ENCODE measurements around the gene SIGLEC7. TPM values are rescaled to one million over a fixed set of nuclear protein-coding genes. Genes with fewer than 3 reads are reported as not detected.

SIGLEC7 gene
- total RNA-seq, 1 experiment from 2014 or later, result not detected

DNA sequence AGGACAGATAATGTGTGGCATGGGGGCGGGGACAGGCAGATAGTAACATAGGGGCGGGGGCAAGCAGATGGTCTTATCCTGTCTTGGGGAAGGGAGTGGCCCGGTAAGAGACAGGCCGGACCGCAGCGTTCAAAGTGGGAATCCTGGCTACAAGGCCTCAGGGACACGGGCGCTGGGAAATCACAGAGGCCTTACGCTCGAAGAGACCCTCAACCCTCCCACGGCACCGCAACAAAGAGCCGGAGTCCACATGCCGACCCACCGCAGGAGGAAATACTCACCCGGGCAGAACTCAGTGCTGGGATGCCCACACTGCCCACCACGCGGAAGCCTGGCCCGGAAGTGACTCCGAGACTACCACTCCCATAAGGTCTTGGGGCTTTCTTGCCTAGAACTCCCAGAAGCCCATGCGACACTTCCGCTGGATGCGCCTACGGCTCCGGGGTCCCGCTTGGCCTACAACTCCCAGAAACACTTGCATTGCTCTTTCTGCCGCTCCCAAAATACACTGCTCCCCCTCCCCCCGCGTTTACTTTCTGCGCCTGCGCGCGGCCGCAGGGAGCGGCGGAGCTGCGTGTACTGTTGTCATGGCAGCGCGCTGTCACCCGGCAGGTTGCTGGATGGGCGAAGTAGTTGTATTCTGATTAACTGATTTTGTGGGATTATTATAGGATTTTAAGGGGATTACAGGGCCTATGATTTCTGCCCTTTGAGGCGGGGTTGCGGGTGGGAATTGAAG, 33.9 kb upstream of the SIGLEC7 start, which contains the start of gene CTU1:
Gene CTU1, minus strand, starts transcription at position 344 of the 739 bp plus-strand sequence. CDS start 3,840 bp downstream, outside the sequence.
- Histone ChIP-seq H3K4me2 (ENCODE audit: low read length) (peak within 1 kb of the TSS; percentile 96), H3K4me1 (ENCODE audit: insufficient read depth, low read length) (peaks cover 17% of the 10 kb centered on the region; the same call in 1 of the 2 replicates), H3K27me3 (ENCODE audit: low read length) (peaks cover 4% of the 10 kb centered on the region; the same call in 1 of the 2 replicates), H3K9me2 (replicated peaks; ENCODE audit: low read length) (no peaks in the 10 kb centered on the region), H4K20me1 (ENCODE audit: low read length) (no peaks in the 10 kb centered on the region), H3K79me2 (ENCODE audit: low read length) (peaks cover 40% of the 10 kb centered on the region), H3K36me3 (ENCODE audit: low read depth, low read length) (peaks cover 6% of the 10 kb centered on the region), H3K9me3 (ENCODE audit: low read length) (no peaks in the 10 kb centered on the region), H2AFZ (ENCODE audit: low read length) (peak within 1 kb of the TSS; percentile 88), H3K9ac (ENCODE audit: low read length) (peak within 1 kb of the TSS; percentile 90), H3F3A (ENCODE audit: low read length, unreplicated experiment) (no peaks in the 10 kb centered on the region), H3K27ac (ENCODE audit: low read length) (peak within 1 kb of the TSS; percentile 39), H3K4me3 (ENCODE audit: low read length) (peak within 1 kb of the TSS; percentile 91)
- BruUV-seq (replicated peaks), result no TSS peak
- intact Hi-C loops (cut with micrococcal nuclease), result loop anchor here (5.0 kb wide), 1 partner anchor 306 kb away; no protein-coding TSS in a partner anchor
- ATAC-seq (peak; percentile 99), DNase-seq (peak; percentile 100)
- ChIA-PET CTCF (interaction anchor here (0.5 kb wide), 1 partner anchor 51 kb away, joined by 3 read pairs; no protein-coding TSS in a partner anchor), POLR2A (ENCODE audit: unreplicated experiment) (interaction anchor here (0.6 kb wide), 1 partner anchor 9 kb away, joined by 4 read pairs; no protein-coding TSS in a partner anchor)
- no peak for TF ChIP-seq EZH2 (IDR thresholded peaks at IDR 0.05; ENCODE audit: low read length, unreplicated experiment)
- TF ChIP-seq EZH2phosphoT487 (IDR thresholded peaks at IDR 0.05; ENCODE audit: borderline replicate concordance, low read length), result no peak
- TF ChIP-seq, protein P1, sequence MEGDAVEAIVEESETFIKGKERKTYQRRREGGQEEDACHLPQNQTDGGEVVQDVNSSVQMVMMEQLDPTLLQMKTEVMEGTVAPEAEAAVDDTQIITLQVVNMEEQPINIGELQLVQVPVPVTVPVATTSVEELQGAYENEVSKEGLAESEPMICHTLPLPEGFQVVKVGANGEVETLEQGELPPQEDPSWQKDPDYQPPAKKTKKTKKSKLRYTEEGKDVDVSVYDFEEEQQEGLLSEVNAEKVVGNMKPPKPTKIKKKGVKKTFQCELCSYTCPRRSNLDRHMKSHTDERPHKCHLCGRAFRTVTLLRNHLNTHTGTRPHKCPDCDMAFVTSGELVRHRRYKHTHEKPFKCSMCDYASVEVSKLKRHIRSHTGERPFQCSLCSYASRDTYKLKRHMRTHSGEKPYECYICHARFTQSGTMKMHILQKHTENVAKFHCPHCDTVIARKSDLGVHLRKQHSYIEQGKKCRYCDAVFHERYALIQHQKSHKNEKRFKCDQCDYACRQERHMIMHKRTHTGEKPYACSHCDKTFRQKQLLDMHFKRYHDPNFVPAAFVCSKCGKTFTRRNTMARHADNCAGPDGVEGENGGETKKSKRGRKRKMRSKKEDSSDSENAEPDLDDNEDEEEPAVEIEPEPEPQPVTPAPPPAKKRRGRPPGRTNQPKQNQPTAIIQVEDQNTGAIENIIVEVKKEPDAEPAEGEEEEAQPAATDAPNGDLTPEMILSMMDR (conservative IDR thresholded peaks at IDR 0.05; ENCODE audit: low read depth, low read length), result no peak

DNA sequence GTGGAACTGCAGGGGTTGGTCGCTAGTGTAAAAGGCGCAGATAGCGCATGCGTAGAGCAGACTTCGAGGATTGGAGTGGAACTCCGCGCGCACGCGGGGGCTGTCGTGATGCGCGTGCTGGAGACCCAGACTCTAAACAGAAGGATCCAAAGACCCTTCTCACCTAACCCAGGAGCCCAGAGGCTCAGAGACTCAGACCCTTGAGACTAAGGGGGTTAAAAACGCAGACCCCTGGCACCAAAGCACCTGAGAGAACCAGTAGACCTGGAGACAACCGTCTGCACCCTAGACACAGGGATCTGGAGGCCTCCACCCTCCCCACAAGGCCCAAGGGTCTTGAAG, 33.3 kb upstream of the SIGLEC7 start:
- Histone ChIP-seq H3K9me3 (ENCODE audit: low read length) (no peaks in the 10 kb centered on the region), H3K9me2 (replicated peaks; ENCODE audit: low read length) (no peaks in the 10 kb centered on the region), H3K79me2 (ENCODE audit: low read length) (peaks cover 36% of the 10 kb centered on the region), H4K20me1 (ENCODE audit: low read length) (no peaks in the 10 kb centered on the region), H3K4me3 (ENCODE audit: low read length) (peak overlapping the region; percentile 91), H3F3A (ENCODE audit: low read length, unreplicated experiment) (no peaks in the 10 kb centered on the region), H3K36me3 (ENCODE audit: low read depth, low read length) (peaks cover 3% of the 10 kb centered on the region), H3K4me2 (ENCODE audit: low read length) (peak overlapping the region; percentile 80), H2AFZ (ENCODE audit: low read length) (peak overlapping the region; percentile 88), H3K9ac (ENCODE audit: low read length) (peak overlapping the region; percentile 26), H3K27ac (ENCODE audit: low read length) (no peak overlapping the region), H3K27me3 (ENCODE audit: low read length) (peaks cover 9% of the 10 kb centered on the region), H3K4me1 (ENCODE audit: insufficient read depth, low read length) (peaks cover 13% of the 10 kb centered on the region; the same call in 1 of the 2 replicates)
- CTCF ChIA-PET, result no interaction called here
- POLR2A ChIA-PET (ENCODE audit: unreplicated experiment), result no interaction called here
- intact Hi-C loops (cut with micrococcal nuclease), result loop anchor here (5.0 kb wide), 1 partner anchor 306 kb away; no protein-coding TSS in a partner anchor
- BruUV-seq (replicated peaks), result TSS peak; percentile 46
- DNase-seq (no peak), ATAC-seq (peak; percentile 35)
- TF ChIP-seq EZH2phosphoT487 (IDR thresholded peaks at IDR 0.05; ENCODE audit: borderline replicate concordance, low read length), result no peak

DNA sequence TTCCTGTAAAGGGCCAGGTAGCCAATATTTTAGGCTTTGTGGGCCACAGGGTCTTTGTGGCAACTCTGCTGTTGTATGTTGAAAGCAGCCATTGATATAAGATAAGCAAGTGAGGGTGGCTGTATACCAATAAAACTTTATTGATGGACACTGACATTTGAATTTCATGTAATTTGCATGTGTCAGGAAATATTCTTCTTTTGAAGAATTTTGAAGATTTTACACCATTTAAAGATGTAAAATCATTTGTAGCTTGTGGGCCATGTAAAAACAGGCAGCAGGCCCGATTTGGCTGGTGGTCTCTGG, 31.5 kb upstream of the SIGLEC7 start:
- Histone ChIP-seq H3K4me1 (ENCODE audit: insufficient read depth, low read length) (peaks cover 12% of the 10 kb centered on the region; the same call in 1 of the 2 replicates), H3K9me3 (ENCODE audit: low read length) (no peaks in the 10 kb centered on the region), H3K9ac (ENCODE audit: low read length) (no peak overlapping the region), H3K27ac (ENCODE audit: low read length) (no peak overlapping the region), H3F3A (ENCODE audit: low read length, unreplicated experiment) (no peaks in the 10 kb centered on the region), H3K79me2 (ENCODE audit: low read length) (peaks cover 23% of the 10 kb centered on the region), H3K4me3 (ENCODE audit: low read length) (no peak overlapping the region), H4K20me1 (ENCODE audit: low read length) (no peaks in the 10 kb centered on the region), H3K36me3 (ENCODE audit: low read depth, low read length) (no peaks in the 10 kb centered on the region), H3K9me2 (replicated peaks; ENCODE audit: low read length) (no peaks in the 10 kb centered on the region), H3K27me3 (ENCODE audit: low read length) (peaks cover 24% of the 10 kb centered on the region), H2AFZ (ENCODE audit: low read length) (no peak overlapping the region), H3K4me2 (ENCODE audit: low read length) (no peak overlapping the region)
- DNase-seq (no peak), ATAC-seq (no peak)
- intact Hi-C loops (cut with micrococcal nuclease), result no loop called here
- ChIA-PET POLR2A (ENCODE audit: unreplicated experiment) (no interaction called here), CTCF (interaction anchor here (0.6 kb wide), 1 partner anchor 365 kb away, joined by 3 read pairs; no protein-coding TSS in a partner anchor)
- no TSS peak for BruUV-seq (replicated peaks)
- TF ChIP-seq EZH2phosphoT487 (IDR thresholded peaks at IDR 0.05; ENCODE audit: borderline replicate concordance, low read length), result no peak
- TF ChIP-seq, protein P1 (conservative IDR thresholded peaks at IDR 0.05; ENCODE audit: low read depth, low read length), result no peak
- no peak for TF ChIP-seq EZH2 (IDR thresholded peaks at IDR 0.05; ENCODE audit: low read length, unreplicated experiment)

Measured in PC-3 (cell line).